ENCODE data around the gene BHLHE23.

DNA sequence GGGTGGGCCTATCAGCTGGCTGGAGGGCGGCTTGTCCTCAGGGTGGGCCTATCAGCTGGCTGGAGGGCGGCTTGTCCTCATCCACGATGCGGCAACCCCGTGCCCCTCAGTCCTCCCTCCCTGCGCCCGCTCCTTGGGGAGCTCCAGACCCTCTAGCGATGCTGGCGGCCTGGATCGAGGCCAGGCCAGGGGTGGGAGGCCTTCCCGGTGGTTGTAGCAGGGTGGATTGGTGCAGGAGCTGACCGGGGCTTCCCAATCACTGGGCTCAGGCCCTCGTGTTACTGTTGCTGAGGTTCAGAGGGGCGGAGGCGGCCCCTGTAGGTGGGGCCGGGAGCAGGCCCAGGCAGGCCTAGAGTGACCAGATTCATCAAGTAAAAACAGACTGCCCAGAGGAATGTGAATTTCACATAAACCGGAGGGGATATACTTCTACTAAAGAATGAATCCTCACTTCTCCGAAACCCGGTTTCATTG, 45.4 kb downstream of the BHLHE23 start:
- TF ChIP-seq, protein P1, sequence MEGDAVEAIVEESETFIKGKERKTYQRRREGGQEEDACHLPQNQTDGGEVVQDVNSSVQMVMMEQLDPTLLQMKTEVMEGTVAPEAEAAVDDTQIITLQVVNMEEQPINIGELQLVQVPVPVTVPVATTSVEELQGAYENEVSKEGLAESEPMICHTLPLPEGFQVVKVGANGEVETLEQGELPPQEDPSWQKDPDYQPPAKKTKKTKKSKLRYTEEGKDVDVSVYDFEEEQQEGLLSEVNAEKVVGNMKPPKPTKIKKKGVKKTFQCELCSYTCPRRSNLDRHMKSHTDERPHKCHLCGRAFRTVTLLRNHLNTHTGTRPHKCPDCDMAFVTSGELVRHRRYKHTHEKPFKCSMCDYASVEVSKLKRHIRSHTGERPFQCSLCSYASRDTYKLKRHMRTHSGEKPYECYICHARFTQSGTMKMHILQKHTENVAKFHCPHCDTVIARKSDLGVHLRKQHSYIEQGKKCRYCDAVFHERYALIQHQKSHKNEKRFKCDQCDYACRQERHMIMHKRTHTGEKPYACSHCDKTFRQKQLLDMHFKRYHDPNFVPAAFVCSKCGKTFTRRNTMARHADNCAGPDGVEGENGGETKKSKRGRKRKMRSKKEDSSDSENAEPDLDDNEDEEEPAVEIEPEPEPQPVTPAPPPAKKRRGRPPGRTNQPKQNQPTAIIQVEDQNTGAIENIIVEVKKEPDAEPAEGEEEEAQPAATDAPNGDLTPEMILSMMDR (conservative IDR thresholded peaks at IDR 0.05): no peak
- 0 out of 2 replicates have a peak, but pooled peaks have one; percentile 55 for TF ChIP-seq EZH2 (IDR thresholded peaks at IDR 0.05; ENCODE audit: low read depth)

Measured in PC-9 (cell line).